ENCODE data around the gene NFE2. TPM values are rescaled to one million over a fixed set of nuclear protein-coding genes. Genes with fewer than 3 reads are reported as not detected.

Gene NFE2
- total RNA-seq: under 1 TPM in 1 of 2 donors, not detected in 1; 0.30 TPM

GRCh38 chr12:54300732-54301427, at the start of gene NFE2:
Gene NFE2 (minus strand): TSS chr12:54301015. CDS start chr12:54295248, 5,767 bp downstream.
- DNase-seq: peak; percentile 39
- Histone ChIP-seq H3K27ac (no peak within 1 kb of the TSS), H3K9me3 (no peaks in the 10 kb centered on the region), H3K36me3 (no peaks in the 10 kb centered on the region), H3K9ac (ENCODE audit: low read depth in 2 of 2, low read length in 2 of 2) (no peak within 1 kb of the TSS), H3K4me3 (peak within 1 kb of the TSS; percentile 15), H3K4me1 (no peaks in the 10 kb centered on the region), H3K27me3 (peaks cover 11% of the 10 kb centered on the region)
- TF ChIP-seq CTCF (IDR thresholded peaks at IDR 0.05): no peak
- intact Hi-C loops (cut with DNase I): no loop called here

GRCh38 chr12:54349679-54350078, 48.9 kb upstream of the NFE2 start:
- H3K9ac ChIP-seq (ENCODE audit: low read depth in 2 of 2, low read length in 2 of 2): no peak overlapping the region
- no peak overlapping the region for H3K27ac ChIP-seq
- no peak for TF ChIP-seq CTCF (IDR thresholded peaks at IDR 0.05)
- no peaks in the 10 kb centered on the region for H3K4me1 ChIP-seq
- DNase-seq: no peak
- intact Hi-C loops (cut with DNase I): loop anchor here (10.0 kb wide), 1 partner anchor 345 kb away; the partner anchor contains the start of genes HOXC8 and HOXC9
- H3K27me3 ChIP-seq: no peaks in the 10 kb centered on the region
- peaks cover 35% of the 10 kb centered on the region for H3K36me3 ChIP-seq
- no peak overlapping the region for H3K4me3 ChIP-seq
- H3K9me3 ChIP-seq: no peaks in the 10 kb centered on the region

DNA sequence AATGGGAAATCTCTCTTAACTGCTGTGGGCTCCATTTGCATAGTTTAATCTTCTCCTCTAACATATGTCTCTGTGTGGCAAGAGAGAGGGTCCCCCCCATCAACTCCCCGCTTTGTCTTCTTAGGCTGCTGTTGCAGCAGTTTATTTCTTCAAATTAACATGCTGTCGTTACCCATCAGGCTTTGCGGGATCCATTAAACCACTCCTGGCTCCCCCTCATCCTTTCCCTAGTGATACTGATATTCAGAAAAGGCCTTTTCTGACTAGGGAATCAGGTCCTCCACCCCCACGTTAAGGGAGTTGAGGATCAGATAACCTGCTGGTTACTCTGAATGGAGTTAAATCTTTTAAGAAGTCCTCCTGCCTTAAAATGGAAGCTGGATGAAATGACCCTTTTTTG, 48.2 kb upstream of the NFE2 start:
- Histone ChIP-seq H3K9ac (ENCODE audit: low read depth in 2 of 2, low read length in 2 of 2) (no peak overlapping the region), H3K27me3 (no peaks in the 10 kb centered on the region), H3K4me3 (no peak overlapping the region), H3K27ac (no peak overlapping the region), H3K9me3 (no peaks in the 10 kb centered on the region), H3K36me3 (peaks cover 36% of the 10 kb centered on the region), H3K4me1 (no peaks in the 10 kb centered on the region)
- no peak for TF ChIP-seq CTCF (IDR thresholded peaks at IDR 0.05)
- intact Hi-C loops (cut with DNase I): no loop called here
- no peak for DNase-seq

DNA sequence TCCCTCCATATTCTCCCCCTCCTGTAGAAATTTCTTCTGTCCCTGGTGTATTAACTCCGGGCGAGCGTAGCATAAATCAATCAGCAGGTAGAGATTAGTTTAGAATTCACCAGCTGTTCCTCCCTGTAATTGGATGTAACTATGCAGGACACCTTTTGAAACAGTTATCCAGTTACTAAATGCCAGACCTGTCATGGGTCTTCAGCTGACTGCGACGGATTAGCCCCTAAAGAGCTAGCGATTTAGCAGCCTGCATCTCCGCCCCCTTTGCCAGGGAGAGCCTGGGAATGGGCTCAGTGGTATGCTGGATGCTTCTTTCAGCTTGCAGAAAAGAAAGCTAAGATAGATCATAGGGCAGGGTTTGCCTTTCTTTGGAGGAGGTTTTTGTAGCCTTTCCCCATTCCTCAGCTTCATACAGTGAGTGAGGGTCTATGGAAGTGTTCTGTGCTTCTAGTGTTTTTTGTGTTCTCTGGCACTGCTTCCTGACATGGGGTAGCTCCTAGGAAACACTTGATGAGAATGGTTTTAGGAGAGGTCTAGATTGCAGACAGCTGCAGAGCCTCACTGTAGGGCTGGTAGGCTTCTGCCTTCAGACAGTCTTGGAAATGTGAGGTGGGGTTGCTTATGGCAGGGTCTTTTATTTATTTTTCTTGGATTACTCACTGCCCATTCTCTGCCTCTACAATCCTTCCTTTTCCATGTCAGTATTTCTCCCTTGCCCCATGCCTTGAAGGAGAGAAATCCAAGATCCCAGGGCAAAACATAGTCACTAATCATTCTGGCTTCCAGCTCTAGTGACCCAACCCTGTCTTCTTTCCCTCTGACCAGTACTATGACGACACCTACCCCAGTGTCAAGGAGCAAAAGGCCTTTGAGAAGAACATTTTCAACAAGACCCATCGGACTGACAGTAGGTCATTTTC, 40.8 kb upstream of the NFE2 start:
- Histone ChIP-seq H3K27ac (no peak overlapping the region), H3K27me3 (no peaks in the 10 kb centered on the region), H3K9ac (ENCODE audit: low read depth in 2 of 2, low read length in 2 of 2) (no peak overlapping the region), H3K36me3 (peaks cover 14% of the 10 kb centered on the region), H3K4me1 (no peaks in the 10 kb centered on the region), H3K9me3 (no peaks in the 10 kb centered on the region), H3K4me3 (no peak overlapping the region)
- DNase-seq: no peak
- TF ChIP-seq CTCF (IDR thresholded peaks at IDR 0.05): no peak
- intact Hi-C loops (cut with DNase I): no loop called here

DNA sequence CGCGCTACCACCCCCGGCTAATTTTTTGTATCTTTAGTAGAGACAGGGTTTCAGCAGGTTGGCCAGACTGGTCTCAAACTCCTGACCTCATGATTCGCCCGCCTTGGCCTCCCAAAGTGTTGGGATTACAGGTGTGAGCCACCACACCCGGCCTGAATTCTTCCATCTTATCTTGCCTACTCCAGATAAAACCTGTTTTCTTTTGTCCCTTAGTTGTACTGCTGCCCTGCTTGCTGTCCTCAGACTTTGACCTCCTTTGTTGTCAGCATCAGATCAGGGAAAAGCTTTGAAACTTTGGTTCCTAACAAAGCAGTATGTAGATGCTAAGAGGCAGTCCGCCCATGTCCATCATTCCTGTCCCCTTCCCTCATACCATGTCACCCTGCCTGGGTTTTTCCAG, 40.0 kb upstream of the NFE2 start:
- no peaks in the 10 kb centered on the region for H3K9me3 ChIP-seq
- H3K9ac ChIP-seq (ENCODE audit: low read depth in 2 of 2, low read length in 2 of 2): no peak overlapping the region
- H3K4me1 ChIP-seq: no peaks in the 10 kb centered on the region
- intact Hi-C loops (cut with DNase I): no loop called here
- peaks cover 9% of the 10 kb centered on the region for H3K36me3 ChIP-seq
- DNase-seq: no peak
- no peaks in the 10 kb centered on the region for H3K27me3 ChIP-seq
- no peak for TF ChIP-seq CTCF (IDR thresholded peaks at IDR 0.05)
- H3K27ac ChIP-seq: no peak overlapping the region
- H3K4me3 ChIP-seq: no peak overlapping the region
